ENCODE measurements around the gene EZH2.

The EZH2 gene

GRCh38 chr7:148761499-148762278 lies 122.4 kb downstream of the EZH2 start:
- no peak for DNase-seq (ENCODE audit: low spot score)

Measured in iPS-NIHi11 (cell line).